Measurements from ENCODE around the gene NDUFB3.

Gene NDUFB3

DNA sequence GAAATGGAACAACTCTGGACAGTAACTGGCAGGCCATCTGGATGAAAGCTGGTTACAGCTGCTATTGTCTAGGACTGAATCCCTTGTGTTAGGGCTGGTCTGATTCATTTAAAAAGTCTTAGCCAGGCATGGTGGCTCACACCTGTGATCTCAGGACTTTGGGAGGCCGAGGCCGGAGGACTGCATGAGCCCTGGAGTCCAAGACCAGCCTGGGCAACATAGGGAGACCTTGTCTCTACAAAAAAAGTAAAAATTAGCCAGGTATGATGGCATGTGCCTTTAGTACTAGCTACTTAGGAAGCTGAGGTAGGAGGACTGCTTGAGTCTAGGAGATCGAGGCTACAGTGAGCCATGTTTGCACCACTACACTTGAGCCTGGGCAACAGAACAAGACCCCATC lies 28.7 kb downstream of the NDUFB3 start:
- TF ChIP-seq POLR2AphosphoS5 (IDR thresholded peaks at IDR 0.05; ENCODE audit: low read depth, low read length) (no peak), FOXP2 (optimal IDR thresholded peaks at IDR 0.05; ENCODE audit: borderline replicate concordance, extremely low read depth, extremely low read length, insufficient read depth) (no peak), SIN3A (IDR thresholded peaks at IDR 0.05; ENCODE audit: borderline replicate concordance, insufficient read depth, low read length) (no peak), TAF1 (IDR thresholded peaks at IDR 0.05; ENCODE audit: borderline replicate concordance, insufficient read depth, low read length) (no peak)
- TF ChIP-seq, protein P1, sequence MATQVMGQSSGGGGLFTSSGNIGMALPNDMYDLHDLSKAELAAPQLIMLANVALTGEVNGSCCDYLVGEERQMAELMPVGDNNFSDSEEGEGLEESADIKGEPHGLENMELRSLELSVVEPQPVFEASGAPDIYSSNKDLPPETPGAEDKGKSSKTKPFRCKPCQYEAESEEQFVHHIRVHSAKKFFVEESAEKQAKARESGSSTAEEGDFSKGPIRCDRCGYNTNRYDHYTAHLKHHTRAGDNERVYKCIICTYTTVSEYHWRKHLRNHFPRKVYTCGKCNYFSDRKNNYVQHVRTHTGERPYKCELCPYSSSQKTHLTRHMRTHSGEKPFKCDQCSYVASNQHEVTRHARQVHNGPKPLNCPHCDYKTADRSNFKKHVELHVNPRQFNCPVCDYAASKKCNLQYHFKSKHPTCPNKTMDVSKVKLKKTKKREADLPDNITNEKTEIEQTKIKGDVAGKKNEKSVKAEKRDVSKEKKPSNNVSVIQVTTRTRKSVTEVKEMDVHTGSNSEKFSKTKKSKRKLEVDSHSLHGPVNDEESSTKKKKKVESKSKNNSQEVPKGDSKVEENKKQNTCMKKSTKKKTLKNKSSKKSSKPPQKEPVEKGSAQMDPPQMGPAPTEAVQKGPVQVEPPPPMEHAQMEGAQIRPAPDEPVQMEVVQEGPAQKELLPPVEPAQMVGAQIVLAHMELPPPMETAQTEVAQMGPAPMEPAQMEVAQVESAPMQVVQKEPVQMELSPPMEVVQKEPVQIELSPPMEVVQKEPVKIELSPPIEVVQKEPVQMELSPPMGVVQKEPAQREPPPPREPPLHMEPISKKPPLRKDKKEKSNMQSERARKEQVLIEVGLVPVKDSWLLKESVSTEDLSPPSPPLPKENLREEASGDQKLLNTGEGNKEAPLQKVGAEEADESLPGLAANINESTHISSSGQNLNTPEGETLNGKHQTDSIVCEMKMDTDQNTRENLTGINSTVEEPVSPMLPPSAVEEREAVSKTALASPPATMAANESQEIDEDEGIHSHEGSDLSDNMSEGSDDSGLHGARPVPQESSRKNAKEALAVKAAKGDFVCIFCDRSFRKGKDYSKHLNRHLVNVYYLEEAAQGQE (IDR thresholded peaks at IDR 0.05; ENCODE audit: insufficient read depth in 1 of 2, low read depth in 2 of 2, low read length in 2 of 2) = no peak

DNA sequence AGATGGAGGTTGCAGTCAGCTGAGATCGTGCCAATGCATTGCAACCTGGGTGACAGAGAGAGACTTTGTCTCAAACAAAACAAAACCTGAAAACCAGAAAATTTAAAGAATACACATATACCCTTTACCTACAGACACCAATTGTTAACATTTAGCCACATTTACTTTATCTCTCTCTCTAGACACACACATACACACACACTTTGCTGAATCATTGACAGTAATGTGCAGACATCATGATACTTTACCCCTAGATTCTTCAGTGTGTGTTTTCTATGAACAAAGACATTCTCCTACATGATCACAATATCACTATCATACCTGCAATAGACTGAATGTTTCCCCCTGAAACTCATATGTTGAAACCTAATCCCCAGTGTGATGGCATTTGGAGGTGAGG lies 34.0 kb downstream of the NDUFB3 start:
- TF ChIP-seq POLR2AphosphoS5 (IDR thresholded peaks at IDR 0.05; ENCODE audit: low read depth, low read length) (no peak), TAF1 (IDR thresholded peaks at IDR 0.05; ENCODE audit: borderline replicate concordance, insufficient read depth, low read length) (no peak), FOXP2 (optimal IDR thresholded peaks at IDR 0.05; ENCODE audit: borderline replicate concordance, extremely low read depth, extremely low read length, insufficient read depth) (no peak), SIN3A (IDR thresholded peaks at IDR 0.05; ENCODE audit: borderline replicate concordance, insufficient read depth, low read length) (no peak)
- TF ChIP-seq, protein P1 (IDR thresholded peaks at IDR 0.05; ENCODE audit: insufficient read depth in 1 of 2, low read depth in 2 of 2, low read length in 2 of 2) = no peak

DNA sequence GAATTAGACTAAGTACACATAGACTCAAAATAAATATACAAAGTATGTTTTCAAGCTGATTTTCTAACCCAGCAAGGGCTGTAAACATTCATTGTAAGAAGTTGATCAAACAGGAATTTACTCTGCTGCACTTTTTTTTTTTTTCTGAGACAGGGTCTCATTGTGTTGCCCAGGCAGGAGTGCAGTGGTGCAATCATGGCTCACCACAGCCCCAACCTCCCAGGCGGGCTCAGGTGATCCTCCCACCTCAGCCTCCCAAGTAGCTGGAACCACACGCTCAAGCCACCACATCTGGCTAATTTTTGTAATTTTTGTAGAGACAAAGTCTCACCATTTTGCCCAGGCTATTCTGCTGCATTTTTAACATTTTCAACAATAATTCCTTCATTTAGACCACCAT lies 35.8 kb downstream of the NDUFB3 start:
- TF ChIP-seq TAF1 (IDR thresholded peaks at IDR 0.05; ENCODE audit: borderline replicate concordance, insufficient read depth, low read length) (no peak), SIN3A (IDR thresholded peaks at IDR 0.05; ENCODE audit: borderline replicate concordance, insufficient read depth, low read length) (no peak), POLR2AphosphoS5 (IDR thresholded peaks at IDR 0.05; ENCODE audit: low read depth, low read length) (no peak)
- TF ChIP-seq, protein P1 (IDR thresholded peaks at IDR 0.05; ENCODE audit: insufficient read depth in 1 of 2, low read depth in 2 of 2, low read length in 2 of 2) = no peak

DNA sequence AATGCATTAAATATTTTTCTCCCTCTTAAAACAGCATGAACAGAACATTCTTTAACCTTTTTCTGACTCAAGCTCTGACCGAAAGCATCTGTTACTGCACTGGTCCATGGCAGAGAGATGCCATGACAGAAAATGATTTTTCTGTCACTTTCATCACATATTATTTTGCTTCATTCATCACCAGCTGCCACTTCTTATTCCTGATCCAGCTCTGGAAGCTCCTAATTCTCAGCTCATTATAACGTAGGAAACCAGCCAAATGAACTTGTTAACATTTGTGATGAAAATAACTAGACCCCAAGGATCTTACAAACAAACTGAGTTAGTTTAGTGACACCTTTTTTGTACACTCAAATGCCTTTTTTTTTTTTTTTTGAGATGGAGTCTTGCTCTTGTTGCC lies 36.5 kb downstream of the NDUFB3 start:
- TF ChIP-seq SIN3A (IDR thresholded peaks at IDR 0.05; ENCODE audit: borderline replicate concordance, insufficient read depth, low read length) (no peak), POLR2AphosphoS5 (IDR thresholded peaks at IDR 0.05; ENCODE audit: low read depth, low read length) (no peak), FOXP2 (optimal IDR thresholded peaks at IDR 0.05; ENCODE audit: borderline replicate concordance, extremely low read depth, extremely low read length, insufficient read depth) (no peak), TAF1 (IDR thresholded peaks at IDR 0.05; ENCODE audit: borderline replicate concordance, insufficient read depth, low read length) (no peak)
- TF ChIP-seq, protein P1 (IDR thresholded peaks at IDR 0.05; ENCODE audit: insufficient read depth in 1 of 2, low read depth in 2 of 2, low read length in 2 of 2) = no peak

DNA sequence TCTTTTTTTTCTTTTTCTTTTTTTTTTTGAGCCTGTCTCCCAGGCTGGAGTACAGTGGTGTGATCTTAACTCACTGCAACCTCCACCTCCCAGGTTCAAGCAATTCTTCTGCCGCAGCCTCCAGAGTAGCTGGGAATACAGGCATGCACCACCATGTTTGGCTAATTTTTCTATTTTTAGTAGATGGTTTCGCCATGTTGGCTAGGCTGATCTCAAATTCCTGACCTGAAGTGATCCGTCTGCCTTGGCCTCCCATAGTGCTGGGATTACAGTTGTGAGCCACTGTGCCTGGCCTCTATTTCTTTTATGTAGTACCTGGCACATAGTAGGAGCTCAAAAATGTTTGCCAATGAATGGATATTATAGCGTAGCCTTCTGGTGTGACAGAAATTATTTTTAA lies 37.4 kb downstream of the NDUFB3 start:
- TF ChIP-seq, protein P1 (IDR thresholded peaks at IDR 0.05; ENCODE audit: insufficient read depth in 1 of 2, low read depth in 2 of 2, low read length in 2 of 2) = no peak
- TF ChIP-seq SIN3A (IDR thresholded peaks at IDR 0.05; ENCODE audit: borderline replicate concordance, insufficient read depth, low read length) (no peak), TAF1 (IDR thresholded peaks at IDR 0.05; ENCODE audit: borderline replicate concordance, insufficient read depth, low read length) (no peak), POLR2AphosphoS5 (IDR thresholded peaks at IDR 0.05; ENCODE audit: low read depth, low read length) (no peak), FOXP2 (optimal IDR thresholded peaks at IDR 0.05; ENCODE audit: borderline replicate concordance, extremely low read depth, extremely low read length, insufficient read depth) (no peak)

All from PFSK-1 (cell line).